H1 (cell line): ENCODE data around the gene CSRP1.

Source experiments
- GTF2F1 ChIP-seq: IDR thresholded peaks from 2 replicates; pipeline ENCODE4 v1.6.1; 2012; ENCODE audit warnings: low read depth, low read length, improper control_type of control experiment, borderline replicate concordance
- RAD21 ChIP-seq, 2 experiments: IDR thresholded peaks in 1 of 2; conservative IDR thresholded peaks in 1 of 2; 2 replicates each; pipeline ENCODE4 v1.6.1; 2011; ENCODE audit warnings: low read depth in 2 of 2, low read length in 2 of 2, improper control_type of control experiment in 1 of 2, inconsistent platforms in 1 of 2, mild to moderate bottlenecking in 1 of 2, moderate library complexity in 1 of 2

- no peak for TF ChIP-seq GTF2F1
- TF ChIP-seq RAD21 (IDR thresholded peaks at IDR 0.05 in 1 of 2, conservative IDR thresholded peaks at IDR 0.05 in 1 of 2; ENCODE audit: low read depth in 2 of 2, low read length in 2 of 2): no peak
These were observed 8.3 kb downstream of the CSRP1 start for GRCh38 chr1:201498621-201499020.
